Central memory CD4-positive, alpha-beta T cell (primary cell): Measurements from ENCODE around the gene SH3GL3.

Experiments
- DNase-seq: peaks from one replicate; pipeline ENCODE4 v3.0.0; 2022
- total RNA-seq, 3 experiments: gene quantifications; one replicate each; lab custom pipeline; 2026; lab: John Stamatoyannopoulos, UW

Gene SH3GL3, protein sequence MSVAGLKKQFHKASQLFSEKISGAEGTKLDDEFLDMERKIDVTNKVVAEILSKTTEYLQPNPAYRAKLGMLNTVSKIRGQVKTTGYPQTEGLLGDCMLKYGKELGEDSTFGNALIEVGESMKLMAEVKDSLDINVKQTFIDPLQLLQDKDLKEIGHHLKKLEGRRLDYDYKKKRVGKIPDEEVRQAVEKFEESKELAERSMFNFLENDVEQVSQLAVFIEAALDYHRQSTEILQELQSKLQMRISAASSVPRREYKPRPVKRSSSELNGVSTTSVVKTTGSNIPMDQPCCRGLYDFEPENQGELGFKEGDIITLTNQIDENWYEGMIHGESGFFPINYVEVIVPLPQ
- total RNA-seq = 0 reads per million in 3 experiments

DNA sequence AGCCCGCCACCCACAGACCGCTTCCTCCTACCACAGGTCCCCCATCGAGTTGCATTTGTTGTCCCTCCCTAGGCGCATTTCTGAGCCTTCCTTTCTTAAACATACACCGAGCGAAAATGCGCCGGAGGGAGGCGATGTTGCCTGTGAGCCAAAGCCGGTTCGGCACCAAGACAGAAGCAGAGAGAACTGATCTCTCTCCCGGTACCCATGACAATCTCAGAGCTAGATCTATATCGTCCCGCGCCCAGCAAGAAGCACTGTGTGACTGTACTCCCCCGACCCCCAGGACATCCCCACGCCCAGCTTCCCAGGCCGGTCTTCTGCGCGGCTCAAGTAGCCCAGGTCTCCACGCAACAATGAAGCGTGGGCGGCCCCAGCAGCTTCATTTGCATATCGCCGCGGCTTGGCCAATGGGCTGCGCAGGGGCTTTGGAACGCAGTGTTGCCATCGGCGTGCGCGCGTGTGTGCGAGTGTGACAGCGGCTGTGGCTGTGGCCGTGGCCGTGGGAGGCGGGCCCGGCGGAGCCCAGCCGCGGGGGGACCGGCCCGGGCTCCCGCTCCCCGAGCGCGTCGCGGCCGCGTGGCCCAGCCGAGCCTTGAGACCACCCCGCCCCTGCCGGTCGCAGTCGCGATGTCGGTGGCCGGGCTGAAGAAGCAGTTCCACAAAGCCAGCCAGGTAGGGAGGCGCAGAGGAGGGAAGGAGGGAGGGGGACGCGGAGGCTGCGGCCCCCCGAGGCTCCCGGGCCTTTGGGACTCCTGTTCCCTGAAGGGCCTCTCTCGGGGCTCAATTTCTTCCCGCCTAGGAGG, at the start of gene SH3GL3:
TSS of gene SH3GL3 (plus strand) at position 438 of the 806 bp plus-strand sequence. CDS start at position 631, 193 bp downstream.
- DNase-seq = peak; percentile 14

DNA sequence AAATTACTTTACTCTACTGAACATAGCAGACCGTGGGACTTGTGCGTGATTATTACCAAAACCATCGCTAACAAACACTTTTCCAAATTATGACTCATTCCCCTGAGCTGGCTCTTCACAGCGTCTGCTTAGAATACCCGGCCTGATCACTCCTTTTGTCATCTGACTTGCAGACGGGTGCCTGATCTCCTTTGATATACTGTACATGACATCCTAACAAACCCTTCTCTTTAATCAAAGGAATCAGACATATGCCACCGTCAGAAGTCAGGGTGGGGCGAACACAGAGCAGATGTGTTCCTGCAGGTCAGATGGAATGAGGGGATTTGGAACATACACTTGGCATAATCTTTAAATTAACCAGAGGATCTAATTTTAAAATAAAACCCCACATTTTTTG, 48.5 kb upstream of the SH3GL3 start:
- DNase-seq = no peak

DNA sequence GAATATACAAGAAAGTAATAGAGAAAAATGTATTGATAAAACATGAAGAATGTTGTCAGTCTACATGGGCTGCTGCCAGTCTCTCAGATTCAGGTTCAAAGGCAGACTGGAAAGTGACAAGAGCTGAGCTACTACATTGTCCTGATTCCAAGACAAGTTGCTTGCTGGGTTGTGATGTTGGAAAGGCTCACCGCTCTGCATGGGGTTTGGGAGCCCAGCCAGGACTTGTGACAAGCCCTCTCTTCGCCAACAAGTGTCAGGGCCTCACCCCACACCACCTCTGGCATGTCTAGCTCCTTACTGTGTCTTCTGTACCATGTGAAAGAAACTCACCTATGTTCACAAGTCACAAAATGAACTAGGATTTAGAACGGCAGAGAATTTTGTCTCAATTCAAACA, 43.0 kb upstream of the SH3GL3 start:
- no peak for DNase-seq

DNA sequence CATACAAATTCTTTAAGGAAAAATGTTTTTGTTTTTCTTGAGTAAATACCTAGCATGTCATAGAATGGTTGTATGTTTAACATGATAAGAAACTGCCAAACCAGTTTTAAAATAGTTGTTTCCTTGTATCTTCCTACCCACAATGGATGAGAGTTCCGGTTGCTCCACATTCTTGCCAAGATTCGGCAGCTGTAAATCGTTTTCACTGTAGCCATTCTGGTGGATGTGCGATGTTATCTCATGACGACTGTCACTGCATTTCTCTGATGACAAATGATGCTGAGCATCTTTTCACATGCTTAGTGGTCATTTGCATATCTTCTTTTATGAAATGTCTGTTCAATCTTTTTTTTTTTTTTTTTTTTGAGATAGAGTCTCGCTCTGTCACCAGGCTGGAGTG, 36.6 kb upstream of the SH3GL3 start:
- no peak for DNase-seq

DNA sequence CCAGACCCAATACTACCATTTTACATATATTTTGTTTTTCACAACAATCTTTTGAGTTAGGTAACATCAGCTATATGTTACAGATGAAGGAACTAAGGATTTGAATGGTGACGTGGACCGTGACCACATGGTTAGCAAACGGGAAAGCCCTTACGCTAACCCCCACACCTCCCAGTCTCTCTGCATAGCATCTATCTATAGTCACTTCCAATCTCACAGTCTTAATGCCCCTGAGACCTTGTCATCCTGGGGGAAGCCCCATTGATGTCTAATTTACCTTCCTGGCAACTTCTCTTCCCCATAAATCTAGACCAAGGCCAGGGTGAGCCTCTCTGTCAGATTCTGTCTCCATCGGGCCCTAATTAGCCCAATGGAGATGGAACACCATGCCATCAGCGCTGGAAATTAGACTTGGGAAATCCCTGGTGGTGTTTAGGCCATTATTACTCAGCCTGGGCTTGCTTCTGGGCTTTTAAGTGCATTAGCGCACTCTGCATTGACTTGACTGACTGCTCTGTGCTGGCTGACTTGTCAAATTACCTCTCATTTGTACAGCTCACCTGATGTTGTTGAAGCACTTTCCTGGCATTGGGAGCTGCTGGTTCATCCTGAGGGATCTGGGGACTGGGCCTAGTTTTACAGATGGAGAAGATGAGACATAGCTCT, 34.0 kb upstream of the SH3GL3 start:
- no peak for DNase-seq

DNA sequence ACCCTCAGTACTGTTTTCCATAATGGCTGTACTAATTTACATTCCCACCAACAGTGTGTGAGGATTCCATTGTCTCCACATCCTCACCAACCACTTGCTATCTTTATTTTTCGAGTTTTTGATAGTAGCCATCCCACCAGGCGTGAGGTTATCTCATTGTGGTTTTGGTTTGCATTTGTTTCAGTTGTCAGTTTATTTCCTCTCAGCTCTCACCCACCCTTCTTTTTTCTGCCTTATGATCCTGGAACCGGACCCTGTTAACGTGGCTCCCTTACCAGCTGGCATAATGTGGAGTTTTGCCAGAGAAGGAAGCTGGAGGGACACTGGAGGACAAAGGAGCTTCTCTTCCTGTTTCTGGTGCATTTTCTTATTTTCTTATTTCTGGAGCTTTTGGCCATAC, 25.1 kb upstream of the SH3GL3 start:
- DNase-seq = no peak

DNA sequence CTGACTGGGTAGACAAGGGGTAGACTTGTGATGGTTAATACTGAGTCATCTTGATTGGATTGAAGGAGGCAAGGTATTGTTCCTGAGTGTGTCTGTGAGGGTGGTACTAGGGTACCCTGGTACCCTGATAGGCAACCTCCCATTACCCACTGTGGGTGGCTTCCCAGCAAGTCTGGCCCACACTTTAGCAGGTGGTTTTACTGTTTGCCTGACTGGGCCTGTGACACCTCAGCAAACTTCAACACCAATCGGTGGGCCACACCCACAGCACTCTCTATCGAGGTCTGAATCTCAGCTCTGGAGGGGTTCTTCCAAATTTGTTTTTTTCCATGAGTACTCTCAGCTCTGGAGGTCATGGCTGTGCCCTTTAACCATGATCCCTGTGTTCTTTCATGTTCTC, 24.6 kb upstream of the SH3GL3 start:
- no peak for DNase-seq

DNA sequence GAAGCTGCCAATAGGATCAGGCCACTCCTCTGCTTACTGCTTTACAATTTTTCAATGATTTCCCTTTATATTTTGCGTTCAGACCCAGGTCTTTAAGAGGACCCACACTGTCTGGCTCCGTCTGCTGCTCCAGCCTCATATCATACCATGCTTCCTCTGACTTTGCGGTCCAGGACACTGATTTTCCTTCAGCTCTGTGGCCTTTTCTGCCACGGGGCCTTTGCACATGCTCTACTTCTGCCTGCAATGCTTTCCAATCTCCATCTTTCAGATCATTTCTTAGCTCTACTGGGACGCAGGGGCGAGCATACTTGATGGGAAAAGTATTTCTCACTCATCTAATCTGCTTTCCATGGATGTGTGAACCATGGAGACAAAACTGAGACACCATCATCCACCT, 23.0 kb upstream of the SH3GL3 start:
- no peak for DNase-seq

DNA sequence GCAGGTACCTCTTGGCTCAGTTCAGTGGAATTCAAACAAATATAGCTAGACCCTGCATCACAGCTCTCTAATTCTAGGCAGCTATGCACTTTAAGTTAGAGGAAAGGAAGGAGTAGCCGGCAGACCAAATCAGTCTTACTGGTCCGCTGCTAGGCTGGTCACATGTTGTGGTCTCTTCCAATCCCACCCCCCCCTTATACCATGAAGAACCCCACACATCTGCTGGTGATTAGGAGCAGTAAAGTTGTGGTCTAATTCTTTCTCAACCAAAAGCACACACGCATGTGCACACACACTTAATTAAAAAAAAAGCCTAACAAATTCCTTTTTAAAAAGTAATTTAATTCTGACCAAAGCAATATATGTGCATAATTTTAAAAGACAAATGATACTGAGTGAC, 16.7 kb upstream of the SH3GL3 start:
- DNase-seq = no peak

DNA sequence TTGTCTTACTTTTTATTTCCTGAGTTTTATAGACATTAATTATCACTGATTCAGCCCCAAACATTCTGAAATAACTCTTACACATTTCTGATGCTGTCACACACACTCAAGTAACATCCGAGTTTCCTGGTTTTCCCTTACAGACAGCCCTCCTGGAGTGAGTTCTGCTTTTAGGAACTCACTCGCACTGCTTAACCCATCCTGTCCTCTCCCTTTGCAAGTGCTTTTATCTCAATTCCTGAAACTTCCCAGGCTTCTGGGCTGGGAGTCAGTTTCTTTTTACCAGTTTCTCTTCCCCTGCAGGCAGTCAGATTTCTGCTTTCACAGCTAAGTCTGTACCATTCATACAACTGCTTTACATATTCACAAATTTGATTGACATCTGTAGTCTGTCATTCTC, 15.6 kb upstream of the SH3GL3 start:
- no peak for DNase-seq

DNA sequence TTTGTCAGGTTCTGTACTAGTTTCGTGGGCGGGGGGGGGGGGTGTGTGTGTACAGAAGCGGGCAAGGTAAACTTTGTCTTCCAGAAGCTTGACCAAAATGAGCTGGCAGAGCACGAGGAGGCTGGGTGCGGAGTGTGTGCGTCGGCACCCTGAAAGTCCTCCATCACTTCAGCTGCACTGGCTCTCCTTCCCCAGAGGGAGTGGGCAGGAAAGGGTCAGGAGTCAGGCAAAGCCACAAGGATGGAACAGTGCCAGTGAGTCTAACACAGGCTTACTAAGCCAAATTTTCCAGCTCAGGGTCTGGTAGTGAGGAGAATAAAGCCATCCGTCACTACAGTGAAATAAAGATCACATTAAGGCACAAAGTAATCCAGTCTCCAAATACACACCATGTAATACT, 11.9 kb upstream of the SH3GL3 start:
- DNase-seq = no peak

DNA sequence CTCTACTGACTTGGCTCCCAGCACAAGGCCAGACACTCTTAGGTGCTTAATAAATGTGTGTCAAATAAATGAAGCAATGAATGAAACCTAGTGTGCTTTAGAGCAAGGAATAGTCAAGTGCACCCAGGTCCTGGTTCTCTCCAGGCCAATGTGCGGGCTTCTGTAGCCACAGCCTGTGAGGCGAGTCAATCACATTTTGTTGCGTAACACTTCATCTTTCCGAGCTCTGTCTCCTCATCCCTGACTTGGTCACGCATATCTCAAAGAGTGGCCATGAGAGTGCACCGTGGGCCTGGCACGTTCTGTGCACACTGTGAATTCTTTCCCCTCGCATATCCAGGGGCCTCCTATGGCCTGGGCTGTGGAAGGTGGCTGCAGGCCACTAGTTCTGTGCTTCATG, 11.4 kb upstream of the SH3GL3 start:
- DNase-seq = no peak

DNA sequence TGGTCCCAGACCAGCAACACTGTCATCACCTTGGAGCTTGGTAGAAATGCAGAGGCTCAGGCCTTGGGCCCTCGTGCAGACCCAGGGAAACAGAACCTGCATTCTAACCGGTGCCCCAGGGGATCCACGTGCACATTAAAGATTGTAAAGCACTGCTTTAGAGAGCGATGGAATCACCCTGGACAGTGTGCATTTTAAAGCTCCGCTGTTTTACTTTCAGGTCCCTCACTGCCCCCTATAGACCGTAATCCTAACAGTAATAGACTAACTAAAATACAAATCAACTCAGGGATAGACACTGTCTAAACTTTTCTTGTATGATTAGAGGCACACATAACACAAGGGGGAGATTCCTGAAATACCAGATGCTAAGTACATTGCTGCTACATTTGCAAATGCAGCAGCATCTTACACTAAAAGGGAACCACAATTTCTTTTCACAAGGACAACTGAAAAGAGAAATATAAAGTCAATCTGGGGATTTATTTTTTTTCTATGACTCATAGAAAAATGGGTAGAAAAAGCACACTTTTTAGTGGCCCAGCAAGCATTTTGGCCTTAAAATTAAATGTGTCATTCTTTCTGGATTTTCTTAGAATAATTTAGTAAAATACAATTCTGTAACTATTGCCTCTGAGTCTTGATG, 10.5 kb upstream of the SH3GL3 start:
- DNase-seq = no peak

DNA sequence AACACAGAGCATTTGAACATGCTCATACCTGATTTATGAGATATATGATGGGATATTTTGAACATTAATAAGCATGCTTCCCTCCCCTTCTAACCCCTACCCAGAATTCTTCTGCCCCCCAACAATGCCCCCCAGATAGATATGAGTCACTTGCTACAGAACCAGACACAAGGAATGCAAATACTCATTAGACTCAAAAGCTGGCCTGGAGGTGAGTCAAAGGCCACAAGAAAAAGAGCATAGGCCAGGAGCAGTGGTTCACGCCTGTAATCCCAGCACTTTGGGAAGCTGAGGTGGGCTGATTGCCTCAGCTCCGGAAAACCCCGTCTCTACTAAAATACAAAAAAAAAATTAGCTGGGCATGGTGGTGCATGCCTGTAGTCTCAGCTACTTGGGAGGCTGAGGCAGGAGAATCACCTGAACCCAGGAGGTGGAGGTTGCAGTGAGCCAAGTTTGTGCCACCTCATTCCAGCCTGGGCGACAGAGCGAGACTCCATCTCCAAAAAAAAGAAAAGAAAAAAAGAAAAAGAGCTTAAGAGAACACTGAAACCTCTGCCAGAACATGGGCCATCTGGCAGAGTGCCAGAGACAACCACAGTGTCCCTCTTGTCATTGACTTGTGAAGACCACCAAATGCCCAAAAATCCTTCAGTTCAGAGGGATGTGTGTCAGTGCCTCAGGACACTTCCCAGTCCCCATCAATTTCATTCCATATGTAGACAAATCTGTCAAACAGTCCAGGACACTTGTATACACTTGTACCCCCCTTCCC, 3.9 kb upstream of the SH3GL3 start:
- no peak for DNase-seq

DNA sequence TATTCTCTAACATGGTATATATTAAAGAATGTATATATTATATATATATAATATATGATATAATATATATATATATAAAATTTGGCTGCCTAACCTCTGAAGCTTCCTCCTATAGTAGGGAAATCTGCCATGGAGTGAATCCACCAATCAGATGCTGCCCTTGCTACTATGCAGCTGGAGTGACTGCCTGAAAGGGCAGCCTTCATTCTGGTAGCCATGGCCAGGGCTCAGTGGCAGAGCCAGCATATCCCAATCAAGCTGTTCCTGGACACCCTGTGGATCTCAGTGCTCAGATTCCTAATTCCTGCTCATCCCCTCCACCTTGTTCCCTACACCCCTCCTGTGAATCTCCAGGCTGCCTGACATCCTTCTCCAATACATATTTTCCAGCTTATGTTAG, 2.2 kb upstream of the SH3GL3 start:
- DNase-seq = no peak

DNA sequence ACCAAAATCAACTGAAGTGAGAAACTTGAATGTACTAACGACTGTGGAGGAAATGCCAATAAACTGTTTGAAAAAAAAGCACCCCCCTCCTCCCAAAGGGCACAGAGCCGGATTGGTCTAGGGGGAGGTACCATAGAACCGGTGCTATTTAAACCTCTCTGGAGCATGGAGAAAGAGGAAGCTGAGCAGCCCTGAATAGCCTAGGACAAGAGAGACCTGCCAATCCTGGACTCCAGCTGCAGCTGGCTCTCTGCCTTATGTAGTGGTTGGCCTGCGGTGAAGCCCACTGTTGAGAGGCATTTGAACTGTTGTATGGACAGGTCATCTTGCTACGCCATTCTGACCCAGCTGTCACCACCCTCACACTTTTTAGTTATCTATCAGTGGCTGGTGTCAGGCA, 1.5 kb upstream of the SH3GL3 start:
- DNase-seq = no peak

DNA sequence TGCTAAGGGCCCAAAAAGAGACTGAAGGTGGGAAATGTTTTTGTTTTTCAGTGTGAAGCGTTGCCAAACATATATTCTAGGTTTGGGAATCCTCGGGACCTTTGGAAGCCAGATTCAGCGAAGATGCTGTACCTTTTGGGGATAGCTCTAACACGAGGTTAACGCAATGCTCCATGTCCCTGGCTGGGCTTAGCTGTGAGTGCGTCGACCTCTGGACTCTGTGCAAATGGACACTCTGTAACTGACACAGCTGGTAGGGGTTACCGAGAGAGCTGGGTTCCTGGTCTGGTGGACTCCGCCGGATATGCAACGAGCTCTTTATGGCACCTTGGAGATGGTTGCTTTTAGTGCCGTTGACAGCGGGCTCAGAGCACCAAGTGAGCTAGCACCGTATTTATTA, 724 bp upstream of the SH3GL3 start:
- no peak for DNase-seq

DNA sequence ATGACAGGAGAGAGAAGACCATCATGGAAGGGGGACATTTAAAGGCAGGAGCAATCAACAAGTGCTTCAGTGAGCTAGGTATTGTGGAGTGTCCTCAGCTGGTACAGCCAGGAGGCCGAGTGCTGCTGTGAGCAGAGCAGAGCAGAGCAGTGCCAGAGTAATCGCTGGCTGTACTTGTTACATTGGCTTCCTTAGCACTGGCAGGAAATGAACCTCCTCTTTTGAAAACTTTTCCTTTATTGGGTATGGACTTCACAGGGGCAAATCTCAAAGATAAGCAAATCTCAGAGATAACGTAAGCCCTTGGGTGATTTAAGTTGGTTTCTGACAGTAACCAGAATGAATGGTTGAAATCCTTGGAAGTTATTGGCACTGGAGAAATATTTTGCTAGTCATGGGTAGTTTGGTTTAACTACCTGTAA, 2.1 kb downstream of the SH3GL3 start:
- DNase-seq = no peak

DNA sequence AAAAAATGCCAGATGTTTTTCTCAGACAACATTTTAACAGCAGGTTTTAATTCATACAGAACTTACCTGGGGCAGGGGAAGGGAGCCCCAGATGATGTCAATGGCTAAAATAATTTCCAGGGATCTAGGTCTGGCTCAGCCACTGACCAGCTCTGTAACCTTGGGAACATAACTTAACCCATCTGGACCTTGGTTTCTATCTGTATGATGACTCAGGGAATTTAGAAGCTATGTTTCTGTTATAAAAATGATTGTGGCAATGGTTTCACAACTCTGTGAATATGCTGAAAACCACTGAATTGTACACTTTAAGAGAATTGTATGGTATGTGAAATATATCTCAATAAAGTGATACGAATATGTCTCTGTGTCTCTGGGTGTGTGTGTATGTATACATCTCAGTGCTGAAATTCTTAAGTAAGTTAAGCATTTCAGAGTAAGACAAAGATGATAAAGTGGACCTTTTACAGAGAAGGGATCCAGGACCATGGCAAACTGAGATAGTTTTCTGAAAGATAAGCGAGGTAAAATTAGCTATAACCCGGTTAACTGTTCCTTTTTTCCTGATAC, 2.9 kb downstream of the SH3GL3 start:
- no peak for DNase-seq

DNA sequence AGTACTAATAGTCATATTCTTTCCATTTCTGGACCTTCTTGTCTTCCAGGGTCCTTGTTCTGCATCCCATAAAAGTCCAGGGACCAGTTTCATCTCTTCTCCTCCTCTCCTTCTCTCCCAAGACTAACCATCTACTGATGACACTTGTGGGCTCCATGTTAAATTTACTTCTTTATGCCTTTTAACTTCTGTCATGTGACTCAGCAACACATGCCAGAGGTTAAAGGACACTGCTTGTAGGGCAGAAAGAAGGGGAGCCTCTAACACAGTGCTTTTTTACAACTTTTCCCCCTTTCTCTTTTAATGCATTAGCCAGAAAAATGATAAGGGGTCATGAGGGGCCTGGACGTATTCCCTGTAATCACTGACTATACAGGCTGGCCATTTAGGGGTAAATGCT, 10.0 kb downstream of the SH3GL3 start:
- no peak for DNase-seq

DNA sequence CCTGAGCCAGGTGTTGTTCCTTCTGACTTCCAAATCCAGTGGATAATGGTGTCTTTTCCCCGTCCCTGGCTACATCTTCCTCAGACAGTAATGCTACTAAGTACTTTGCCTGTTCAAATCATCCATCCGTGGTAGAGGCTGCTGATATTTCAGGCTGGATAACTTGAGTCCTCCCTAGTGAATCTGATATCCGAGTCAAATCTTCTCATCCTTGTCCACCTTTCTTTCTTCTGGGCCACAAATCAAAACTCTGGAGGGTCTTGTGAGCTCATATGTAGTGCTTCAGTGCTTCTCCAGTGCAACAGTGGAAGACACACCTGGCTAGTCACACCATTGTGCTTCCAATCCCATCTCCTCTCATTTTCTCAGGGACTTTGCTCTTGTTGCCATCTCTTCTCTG, 11.2 kb downstream of the SH3GL3 start:
- DNase-seq = no peak

DNA sequence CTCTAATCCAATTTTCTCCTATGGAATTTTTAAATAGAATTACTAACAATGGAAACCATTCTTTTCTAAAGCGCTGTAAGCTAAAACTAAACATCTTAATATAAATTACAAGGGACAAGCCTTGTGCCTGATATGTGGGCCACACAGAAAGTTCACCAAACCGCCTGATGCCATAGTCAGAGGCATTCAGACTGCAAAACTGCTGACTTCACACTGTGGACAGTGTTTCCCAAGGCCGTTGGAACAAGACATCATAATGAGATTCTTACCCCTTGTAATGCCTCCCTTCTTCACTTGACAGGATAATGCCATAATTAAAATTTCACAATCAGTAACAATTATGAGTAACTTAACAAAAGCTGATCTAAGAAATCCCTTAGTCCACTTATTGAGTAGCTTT, 14.9 kb downstream of the SH3GL3 start:
- DNase-seq = no peak
